Ecto neural progenitor cell (in vitro differentiated cells): Measurements from ENCODE around the gene MSMO1.
A peak's percentile ranks its signal among the peaks of the same experiment; 100 is the strongest.
"Not testable (repeated sequence)": the region's sequence is repeated elsewhere in the genome, so short reads cannot be mapped to it uniquely, and the experiment has no call there.

ENCODE experiments used
- DNase-seq: peaks from one replicate; pipeline ENCODE4 v3.0.0-alpha.2; 2018; ENCODE audit warnings: low spot score

Gene MSMO1

DNA sequence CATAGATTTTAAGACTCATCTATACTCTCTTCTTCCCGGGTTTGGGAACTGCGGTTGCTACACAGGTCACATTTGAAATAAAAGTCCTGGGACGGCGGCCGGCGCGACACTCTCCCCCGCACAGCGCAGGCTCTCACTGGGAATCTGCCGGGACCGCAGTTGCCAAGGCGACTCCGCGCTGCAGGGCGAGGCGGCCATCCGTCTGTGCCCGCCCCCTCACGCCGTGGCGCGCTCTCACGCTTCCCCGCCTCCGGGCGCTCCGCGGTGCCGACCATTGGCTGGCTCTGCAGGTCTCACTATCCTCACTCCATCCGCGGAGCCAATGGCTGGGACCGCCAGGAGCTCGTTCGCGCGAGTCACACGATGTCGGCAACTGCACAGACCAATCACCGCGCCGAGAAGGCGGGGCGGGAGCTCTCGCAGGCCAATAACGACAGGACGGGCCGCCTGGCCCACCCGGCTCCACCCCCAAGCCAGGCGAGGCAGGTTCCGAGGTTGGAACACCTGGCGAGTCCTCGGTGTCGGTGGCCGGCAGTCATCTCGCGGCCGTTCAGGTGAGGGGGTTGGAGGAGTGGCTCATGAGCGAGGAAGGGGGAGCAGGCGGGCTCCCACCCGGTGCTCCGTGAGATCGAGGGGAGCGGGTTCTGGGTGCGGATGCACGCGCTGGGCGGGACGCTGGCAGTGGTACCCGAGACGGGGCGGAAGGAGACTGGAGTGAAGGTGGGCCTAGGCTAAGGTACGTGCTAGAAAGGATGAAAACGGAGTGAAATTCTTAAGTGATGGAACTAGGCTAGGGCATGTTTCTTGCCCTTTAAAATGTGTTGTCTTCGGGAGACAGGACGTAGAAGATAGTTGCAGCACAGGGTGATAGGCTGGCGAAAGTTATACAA, at the start of gene MSMO1:
Gene MSMO1 (plus strand): TSS at position 459 of the 890 bp plus-strand sequence. CDS start 5,702 bp downstream, outside the sequence.
- DNase-seq = peak; percentile 99

DNA sequence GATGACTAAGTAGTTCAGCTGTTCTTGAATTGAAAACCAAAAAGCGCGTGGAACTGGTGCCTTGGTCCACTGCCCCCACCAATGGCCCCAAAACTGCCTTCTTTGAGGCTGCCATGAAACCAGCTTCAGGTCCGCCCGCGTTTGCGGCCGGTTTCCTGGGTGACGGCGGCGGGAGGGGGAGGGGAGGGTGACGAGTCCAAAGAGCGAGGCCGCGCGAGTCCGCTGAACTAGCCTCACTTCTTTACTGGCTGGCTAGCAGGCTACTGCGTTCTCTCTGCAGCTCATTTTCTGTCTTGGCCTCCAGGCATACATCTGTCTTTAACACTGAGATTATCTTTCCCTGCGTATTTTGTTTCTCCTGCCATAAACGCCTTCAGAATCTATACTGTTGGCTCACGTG, 47.9 kb upstream of the MSMO1 start:
- DNase-seq = not testable (repeated sequence)

DNA sequence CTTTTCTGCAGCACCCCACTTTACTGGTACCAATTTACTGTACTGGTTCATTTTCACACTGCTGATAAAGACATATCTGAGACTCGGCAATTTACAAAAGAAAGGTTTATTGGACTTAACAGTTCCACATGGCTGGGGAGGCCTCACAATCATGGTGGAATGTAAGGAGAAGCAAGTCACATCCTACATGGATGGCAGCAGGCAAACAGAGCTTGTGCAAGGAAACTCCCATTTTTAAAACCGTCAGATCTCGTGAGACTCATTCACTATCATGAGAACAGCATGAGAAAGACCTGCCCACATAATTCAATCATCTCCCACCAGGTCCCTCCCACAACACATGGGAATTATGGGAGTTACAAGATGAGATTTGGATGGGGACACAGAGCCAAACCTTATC, 42.8 kb upstream of the MSMO1 start:
- not testable (repeated sequence) for DNase-seq

DNA sequence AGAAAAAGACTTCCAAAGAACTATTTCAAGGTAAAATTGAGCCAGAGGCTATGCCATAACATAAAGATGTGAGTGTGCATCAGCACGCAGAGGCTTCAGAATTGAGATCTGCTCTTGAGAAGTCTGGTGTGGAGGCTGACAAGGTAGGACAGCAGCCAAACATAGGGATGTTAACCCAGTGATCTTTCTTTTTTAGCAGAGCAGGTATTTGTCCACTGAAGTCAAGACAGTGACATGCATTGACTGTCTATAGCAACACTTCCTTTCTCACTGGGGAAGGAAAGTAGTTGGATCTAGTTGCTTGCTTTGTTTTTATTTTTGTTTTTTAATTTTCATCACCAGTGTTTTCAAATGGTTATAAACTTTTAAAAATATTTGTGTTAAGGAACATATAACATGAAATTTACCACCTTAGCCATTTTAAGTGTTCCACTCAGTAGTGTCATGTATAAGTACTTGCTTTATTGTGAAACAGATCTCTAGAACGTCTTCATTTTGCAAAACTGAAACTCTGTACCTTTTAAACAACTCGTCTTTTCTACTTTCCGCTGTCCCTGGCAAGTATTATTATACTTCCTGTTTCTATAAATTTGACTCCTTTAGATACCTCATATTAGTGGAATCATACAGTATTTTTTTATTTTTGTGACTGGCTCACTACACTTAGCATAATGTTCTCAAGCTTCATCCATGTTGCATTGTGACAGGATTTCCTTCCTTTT, 40.7 kb upstream of the MSMO1 start:
- DNase-seq = not testable (repeated sequence)

DNA sequence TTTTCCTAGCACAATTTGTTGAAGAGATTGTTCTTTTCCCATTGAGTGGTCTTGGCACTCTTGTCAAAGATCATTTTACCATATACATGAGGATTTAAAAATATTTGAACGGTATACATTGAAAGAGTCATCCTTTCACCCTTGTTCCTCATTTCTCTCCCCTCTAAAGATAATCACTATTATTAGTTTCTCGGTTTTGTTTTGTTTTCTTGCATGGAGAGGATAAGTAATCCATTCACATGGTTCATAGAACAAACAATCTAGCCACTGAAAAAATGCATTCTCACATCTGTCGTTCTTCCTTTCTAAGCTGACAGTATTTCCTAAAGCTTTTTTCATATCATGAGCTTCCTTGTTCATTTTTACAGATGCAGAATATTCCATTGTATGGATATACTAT, 39.2 kb upstream of the MSMO1 start:
- no peak for DNase-seq

DNA sequence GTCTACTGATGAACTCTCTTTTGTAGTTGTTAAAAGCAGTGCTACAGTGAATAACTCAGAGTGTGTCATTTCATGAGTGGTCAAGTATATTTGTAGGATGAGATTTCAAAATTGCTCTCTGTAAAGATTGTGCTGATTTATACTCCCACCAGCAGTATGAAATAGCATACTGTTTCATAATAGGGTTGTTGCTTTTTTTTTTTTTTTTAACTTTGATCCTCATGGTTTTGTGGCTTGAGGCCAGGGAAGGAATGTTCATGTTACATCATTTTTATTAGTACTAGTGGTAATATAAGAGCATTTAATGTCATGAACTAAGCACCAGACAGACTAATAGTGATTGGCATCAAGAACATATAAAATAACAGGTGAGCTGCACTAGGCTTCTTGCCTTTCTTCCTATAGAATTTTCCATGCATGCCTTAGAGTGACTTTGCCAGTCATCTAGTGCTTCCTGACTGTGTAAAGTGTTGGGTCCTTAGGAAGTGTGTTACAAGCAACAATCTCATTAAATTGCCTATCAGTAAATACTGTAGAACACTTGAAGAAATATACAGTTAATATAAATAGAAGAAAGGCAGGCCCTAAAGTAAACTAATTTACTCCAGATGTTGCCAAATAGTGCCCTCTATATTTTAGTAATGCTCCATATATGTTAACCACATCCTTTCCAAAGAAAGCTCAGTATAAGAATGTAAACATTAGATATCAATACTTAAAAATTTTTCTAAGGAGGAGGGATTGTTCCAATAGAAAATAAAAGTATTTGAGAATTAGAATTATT, 38.6 kb upstream of the MSMO1 start:
- no peak for DNase-seq

DNA sequence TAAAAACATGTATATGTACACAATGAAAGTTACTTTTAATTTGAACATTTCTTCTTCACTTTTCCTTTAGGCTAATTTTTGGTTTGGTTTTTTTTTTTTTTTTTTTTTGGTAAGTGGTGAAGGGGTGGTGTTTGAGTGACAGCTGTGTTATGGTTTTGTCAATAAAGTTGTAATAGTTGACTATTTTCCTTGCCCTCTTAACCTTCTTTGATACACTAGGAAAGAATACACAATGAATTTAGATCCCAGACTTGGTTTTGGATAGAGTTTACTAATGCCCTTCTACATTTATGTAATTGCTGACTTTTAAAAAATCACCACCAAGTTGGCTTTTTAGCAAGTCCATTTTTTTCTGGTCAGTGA, 38.1 kb upstream of the MSMO1 start:
- no peak for DNase-seq

DNA sequence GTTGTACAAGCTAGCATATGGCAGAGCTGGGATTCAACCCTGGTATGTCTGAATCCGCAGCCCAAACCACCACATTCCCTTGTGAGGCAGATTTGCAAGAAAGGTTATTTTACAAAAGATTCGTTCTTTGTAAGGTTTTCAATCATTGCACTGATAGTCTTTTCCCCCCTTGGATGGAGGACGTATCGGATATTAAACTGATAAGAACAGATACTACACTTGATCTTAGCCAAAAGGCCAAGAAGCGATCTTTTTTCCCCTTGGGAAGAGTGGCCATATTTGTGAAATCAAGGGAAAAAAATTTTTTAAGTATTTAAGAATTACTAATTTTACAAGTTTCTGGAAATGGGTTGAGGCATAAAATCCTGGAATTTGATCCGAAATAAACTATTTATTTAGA, 34.4 kb upstream of the MSMO1 start:
- DNase-seq = no peak

DNA sequence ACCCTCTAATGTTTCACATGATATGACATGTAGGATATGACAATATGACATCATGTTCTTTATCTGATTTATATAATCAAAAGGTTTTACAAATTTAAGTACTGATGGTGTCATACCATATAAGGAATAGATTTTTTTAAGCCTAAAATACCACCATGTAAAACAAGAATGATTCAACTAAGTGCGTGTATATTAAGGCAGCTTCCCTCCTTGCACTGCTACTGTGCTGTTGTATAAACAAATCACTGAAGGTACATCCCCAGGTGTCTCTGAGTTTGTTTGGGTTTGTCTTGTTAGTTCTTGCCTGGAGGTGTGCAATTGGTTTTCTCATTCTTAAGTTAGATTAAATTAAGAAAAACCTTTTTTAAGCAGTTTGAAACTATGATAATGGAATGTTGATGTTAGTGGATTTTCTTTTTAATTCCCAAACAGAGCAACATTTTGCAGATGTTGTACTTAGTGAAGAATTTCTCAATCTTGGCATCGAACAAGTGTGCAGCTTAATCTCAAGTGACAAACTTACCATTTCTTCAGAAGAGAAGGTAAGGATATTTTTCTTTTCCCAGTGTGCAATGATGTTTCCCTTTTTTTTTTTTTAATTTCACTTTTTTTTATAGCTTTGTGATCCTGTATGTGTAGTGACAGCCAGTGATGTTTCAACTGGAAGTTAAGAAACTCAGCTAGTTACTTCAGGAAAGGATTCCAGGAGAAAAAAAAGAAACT, 33.4 kb upstream of the MSMO1 start:
- DNase-seq = no peak

DNA sequence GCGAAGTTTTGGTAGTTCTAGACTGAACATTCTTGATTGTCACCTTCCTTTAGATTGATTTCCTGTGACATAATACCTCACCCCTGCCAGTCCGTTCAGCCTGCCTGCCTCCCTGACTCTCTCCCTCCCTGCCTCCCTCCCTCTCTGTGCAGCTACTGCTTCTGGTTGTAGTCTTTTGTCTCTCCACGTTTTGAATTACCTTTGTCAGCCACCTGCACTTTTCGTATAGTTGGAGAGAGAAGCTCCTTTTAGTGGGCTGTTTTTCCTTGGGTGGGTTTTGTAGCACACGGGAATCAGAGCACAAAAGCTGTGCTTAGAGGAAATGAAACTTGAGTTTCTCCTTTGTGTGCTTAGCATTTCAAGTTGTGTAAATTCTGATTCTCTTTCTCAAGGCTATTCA, 32.6 kb upstream of the MSMO1 start:
- DNase-seq = no peak

DNA sequence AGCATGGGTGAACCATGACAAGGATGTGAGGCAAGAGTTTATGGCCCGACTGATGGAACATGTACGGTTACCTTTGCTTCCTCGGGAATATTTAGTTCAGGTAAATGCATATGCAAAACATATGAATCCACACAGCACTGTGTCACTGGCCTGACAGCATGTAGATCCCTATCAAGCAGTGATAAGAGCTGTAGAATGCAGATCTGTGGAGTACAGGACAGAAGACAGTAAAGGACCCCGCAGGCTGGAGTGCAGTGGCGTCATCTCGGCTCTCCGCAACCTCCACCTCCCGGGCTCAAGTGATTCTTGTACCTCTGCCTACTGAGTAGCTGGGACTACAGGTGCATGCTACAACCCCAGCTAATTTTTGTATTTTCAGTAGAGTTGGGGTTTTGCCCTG, 29.8 kb upstream of the MSMO1 start:
- no peak for DNase-seq

DNA sequence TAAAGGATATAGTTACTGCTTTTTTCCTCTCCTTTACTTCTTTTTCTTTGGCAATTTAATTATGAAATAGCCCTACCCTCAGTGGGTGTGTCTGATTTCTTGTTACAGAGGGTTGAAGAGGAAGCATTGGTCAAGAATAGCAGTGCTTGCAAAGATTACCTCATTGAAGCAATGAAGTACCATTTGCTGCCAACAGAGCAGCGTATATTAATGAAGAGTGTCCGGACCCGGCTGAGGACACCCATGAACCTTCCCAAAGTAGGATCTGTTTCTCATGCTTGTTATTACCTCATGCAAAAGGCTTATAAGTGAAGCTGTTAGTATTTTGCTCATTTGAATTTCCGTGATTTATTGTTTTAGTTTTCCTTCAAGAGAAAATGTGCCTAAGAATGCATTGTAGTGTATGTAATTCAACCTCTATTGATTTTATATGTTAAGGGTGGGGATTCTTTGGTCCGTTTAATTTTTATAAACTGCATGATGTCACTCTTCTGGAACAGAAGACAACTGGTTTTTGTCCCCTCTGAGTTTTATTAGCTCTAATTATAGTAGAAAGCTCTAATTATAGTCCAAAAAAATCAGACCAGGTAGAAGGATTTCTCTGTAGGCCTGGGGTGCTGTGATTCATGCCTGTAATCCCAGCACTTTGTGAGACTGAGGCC, 27.9 kb upstream of the MSMO1 start:
- no peak for DNase-seq

DNA sequence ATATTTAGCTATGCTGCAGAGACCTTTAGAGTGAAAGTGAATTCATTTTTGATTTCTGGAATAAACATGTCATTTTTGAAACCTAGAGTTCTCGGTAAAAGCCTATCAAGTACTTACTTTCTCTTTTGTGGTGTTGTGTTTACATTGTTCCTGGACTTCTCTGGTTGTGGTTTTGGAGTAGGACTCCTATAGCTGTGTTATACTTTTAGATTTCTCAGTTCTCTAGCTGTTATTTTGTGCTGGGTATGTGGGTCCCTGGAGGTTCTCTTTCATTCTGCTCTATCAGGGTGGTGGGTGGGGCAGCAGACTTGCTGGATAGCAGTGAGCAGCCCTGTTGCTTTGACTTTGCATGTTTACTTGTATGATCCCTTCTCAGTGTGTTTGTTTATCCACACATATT, 25.6 kb upstream of the MSMO1 start:
- no peak for DNase-seq

DNA sequence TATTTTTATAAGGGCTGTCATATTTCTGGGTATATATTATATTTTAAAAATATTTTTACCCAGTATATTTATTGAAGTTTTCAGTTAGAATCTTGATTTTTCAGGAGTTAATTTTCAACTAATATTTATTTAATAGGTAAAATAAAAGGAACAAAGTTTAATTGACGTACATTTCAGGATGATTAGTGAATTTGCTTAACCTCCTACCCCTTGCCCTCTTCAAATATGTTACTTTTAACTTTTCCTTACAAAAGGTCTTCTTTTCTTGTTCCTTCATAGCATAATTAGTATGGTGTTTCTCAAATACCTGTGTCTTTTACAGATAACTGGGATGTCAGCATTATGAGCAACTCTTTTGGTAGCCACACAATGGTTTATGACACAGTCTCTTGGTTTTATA, 24.8 kb upstream of the MSMO1 start:
- DNase-seq = no peak

DNA sequence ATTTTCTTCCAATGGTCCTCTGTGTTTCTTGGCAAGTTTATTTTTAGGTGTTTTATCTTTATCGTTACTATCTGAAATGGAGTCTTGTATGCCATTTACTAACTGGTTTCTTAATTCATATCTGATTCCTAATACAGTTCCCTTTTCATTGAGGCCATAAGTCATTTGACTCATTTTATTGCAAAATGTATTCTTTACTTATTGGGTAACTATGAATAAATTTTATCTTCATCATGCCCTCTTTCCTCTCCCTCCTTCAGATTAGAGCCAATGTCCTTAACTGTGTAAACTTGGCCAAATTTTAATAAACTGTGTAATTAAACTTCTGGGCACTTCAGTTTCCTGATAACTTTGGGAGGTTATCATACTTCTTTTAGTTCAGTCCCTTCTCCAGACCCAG, 19.3 kb upstream of the MSMO1 start:
- DNase-seq = no peak

DNA sequence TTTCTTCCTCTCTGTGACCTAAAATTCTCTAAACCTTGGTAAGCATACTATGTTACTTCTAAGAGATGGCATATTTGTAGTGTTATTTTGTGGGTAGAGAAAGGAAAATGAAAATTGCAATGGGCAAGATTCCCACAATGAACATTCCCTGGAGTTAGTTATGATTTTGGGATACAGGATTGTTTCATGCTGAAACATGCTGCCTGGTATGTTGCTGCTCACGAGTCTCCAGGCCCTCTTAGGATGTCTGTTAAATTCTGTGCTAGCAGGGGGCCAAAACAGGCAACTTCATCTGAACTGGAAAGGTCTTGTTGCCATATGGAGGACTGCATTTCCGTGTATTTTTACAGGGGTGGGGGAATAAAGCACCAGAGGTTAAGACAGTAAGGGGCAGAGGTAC, 18.9 kb upstream of the MSMO1 start:
- no peak for DNase-seq

DNA sequence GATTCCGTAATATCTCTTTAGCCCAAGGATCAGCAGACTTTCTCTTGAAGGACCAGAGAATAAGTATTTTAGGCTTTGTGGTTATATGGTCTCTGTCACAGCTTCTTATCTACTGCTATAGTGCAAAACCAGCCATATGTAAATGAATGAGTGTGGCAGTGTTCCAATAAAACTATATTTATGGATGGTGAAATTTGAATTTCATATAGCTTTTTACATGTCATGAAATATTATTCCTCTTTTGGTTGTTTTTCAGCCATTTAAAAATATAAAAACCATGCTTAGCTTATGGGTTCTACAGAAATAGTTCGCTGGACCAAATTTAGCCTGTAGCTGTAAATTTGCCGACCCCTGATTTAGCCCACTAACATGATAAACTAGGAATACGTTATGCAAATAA, 18.0 kb upstream of the MSMO1 start:
- DNase-seq = no peak

DNA sequence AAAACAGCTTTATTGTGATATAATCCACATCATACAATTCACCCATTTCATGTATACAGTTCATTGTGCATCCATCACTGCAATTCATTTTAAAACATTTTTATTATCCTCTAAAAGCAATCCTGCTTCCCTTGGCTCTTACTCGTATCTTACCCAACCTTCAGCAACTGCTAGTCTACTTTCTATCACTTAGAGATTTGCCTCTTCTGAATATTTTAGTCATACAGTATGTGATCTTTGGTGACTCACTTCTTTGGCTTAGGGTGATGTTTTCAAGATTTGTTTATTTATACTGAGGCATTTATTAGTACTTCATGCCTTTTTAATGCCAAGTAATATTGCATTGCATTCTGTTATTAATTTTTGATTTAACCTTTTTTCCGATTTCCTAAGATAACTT, 15.0 kb upstream of the MSMO1 start:
- no peak for DNase-seq

DNA sequence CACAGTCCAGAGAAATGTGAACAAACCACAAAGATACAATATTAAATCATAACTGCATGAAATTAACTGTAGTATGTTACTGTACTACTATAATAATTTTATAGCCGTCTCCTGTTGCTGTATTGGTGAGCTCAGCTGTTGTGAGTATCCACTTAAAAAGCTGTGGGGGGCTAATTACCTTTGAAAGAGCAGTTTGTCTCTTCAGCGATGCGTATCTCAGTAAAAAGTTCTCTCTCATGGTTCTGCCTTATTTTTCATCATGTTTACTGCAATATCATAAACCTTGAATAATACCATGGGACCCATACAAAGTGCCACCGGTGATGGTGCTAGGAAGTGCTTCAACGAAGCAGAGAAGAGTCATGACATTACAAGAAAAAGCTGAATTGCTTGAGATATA, 8.4 kb upstream of the MSMO1 start:
- DNase-seq = no peak

DNA sequence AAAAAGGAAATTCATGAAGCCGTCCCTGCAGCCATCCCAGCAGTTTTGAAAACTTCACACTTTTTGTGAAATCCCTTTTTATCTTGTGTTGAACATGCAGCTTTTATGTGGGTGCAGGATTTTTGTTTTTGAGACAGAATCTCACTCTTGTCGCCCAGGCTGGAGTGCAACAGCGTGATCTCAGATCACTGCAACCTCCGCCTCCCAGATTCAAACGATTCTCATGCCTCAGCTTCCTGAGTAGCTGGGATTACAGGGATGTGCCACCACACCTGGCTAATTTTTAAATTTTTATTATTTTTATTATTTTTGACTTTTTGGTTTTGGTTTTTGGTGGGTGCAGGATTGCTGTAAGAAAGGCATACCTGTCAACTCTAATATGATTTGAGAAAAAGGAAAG, 8.0 kb upstream of the MSMO1 start:
- DNase-seq = no peak

DNA sequence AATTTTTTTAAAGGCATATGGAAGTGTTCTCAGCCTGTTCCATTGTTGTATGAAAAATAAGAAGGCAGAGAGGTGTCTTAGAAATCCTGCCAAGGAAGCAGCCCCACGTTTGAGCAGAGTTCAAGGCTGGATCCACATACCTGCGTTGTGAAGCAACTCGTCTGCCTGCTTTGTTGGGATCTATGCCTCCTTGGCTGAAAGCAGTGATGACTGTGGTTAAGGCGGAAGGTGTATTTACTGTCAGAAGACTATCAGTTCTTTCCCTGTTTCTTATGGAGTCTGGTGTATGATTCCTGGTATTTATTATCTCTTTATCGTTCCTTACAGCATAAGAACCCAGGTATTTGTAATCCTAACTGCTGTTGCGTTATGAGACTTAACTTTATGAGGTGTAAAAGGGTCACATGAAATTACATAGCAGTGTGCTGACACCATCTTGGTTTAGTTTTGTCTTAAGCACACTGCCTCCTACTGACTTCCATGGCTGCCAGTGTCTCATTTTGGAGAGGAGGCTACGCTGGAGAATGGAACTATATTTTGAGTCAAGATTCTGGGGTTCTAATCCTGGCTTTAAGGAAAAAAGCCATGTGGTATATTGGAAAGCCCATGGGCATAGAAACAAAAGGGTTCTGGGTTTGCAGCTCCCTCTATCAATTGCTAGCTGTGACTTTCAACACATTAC, 3.1 kb upstream of the MSMO1 start:
- DNase-seq = no peak
